NCI-H748 (cell line): ENCODE measurements around the gene ELMOD1.

Experiments used
- DNase-seq: peaks from one replicate; lab custom pipeline; 2025; ENCODE audit not compliant: unreplicated experiment; lab: John Stamatoyannopoulos, UW

The ELMOD1 gene

DNA sequence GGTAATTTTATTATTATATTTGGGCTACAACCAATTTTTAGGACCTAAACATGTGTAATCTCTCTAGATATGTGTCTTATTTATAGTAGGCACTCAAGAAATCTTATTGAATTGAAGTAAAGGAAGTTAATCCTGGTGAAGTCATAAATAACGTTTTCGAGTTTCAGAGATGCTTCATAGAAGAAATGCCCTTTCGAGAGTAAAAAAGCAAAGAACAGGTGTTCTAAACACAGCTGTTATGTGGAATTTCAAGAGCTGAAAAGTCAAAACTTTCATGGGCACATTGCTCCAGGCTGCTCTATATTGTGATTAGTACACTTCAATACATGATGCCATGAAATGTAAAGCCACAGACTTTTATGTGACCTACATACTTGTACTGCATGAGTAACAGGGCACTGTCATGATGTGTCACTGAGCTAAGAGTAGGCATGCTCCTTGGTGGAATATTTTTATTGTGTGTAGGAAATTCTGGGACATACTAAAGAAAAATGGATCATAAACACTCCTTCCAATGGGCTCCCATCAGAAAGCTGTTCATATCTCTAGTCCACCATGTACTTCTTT is 7.2 kb upstream of the ELMOD1 start:
- DNase-seq, result no peak

DNA sequence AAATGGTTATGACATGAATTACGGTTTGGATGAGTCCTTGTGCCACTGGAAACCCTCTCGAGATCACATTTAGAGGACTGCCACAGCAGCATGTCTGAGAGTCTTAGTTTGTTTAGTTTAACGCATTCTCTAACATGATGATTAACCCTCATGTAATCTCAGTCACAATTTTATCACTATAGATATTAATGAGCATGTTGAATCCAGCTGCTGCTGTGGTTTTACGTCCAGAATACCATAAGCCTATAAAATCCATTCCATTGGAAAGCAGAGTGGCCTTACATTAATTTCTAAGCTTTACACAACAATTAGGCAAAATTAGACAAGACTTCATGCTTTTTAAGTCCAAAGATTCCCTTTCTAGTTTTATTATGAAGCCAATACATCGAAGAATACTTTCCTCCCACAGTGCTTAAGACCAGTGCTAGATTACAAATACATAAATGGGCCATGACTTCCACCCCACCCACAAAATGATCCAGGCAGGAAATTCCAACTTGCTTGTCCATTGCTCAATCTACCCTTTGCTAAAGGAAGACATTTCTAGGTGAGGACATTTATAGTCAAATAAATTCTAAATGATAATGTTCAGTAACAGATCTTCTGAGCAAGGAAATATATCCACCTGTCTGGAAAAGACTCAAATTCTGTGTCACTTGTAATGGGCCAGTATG is 3.5 kb upstream of the ELMOD1 start:
- DNase-seq, result no peak

DNA sequence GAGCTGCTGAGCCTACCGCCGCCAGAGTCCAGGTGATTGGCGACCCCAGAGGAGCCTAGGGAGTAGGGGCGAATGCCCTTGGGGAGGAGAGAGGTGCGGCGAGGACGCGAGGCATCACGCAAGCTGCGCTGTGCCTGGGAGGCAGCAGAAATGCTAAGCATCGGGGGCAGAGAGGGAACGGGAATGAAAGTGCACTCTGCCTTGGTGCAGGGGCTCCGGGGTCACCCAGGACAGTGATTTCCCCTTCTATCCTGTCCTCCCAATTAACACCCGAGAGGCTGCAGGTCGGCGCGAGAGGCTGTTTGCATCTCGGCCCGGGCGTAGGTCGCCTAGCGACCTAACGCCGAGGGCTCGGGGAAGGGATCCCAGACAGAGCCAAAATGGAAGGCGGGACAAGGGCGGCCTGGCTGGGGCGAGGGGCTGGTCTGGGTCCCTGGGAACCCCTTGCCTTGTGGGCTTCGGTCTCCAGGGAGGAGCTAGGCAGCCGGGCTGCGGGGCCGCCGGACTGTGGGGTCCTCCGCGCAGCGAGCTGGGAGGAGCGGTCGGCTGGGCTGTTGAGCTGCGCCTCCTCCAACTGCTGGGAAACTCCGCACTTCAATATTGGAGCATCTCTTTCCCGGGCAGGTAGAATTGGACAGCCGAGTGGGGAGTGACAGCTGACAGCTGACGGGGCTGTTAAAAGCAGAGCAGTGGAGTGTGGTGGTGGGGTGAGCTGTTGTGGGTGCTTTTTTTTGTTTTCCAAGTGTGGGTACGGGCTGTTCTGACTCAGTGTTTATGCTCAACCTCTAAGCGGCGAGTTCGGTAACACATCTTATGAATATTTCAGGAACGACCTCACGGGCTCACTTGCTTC is 657 bp downstream of the ELMOD1 start:
- DNase-seq, result peak; percentile 39

DNA sequence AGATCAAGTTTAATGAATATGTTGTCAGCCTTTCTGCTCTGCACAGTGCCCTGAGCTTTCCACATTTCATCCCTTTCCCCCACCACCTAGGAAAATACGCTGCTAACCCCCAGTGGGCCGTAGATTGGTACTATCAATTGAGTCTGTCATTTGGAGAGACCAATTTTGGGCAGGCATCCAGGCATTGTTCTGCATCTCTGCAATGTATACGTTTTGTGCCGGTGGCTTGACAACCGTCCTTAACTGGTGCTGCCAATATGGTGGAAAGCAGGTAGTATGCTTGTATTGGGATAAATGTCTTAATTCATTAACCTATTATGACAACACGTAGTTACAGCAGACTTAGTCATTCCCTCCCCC is 1.3 kb downstream of the ELMOD1 start:
- DNase-seq, result peak; percentile 35

DNA sequence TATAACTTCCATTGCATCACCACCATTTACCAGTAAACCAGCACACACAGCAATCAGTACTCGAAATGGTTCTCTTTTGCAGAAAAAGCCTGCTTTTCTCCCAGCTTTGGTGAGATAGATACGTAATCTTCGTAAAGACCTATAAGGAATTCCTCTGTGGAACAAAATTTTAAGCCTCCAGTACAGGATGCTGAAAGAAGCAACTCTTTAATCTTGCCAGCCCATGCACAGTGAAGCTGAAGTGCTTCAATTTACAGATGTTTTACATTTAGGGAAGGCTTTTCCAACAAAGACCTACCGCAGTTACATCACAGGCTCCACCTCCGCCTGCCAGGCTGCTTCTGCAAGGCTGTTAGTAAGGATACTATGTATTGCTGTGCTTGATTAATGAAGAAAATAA is 1.9 kb downstream of the ELMOD1 start:
- no peak for DNase-seq

DNA sequence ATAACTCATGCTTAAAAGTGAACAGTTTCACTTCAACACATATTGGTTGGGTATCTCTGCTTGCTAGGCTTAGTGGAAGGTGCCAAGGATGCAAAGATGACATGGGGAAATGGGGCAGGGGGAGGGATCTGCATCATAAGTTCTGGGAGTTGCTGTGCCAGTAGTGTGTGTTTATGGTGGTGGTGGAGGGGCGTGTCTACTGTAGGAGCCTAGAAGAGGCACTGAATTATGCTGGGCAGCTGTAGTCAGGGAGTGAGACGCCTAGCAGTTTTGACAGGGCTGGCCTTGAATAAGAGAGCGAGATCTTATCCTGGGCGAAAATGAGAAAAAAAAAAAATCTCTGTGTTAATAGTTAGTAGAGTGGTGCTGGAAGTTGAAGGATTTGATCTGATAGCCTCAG is 3.0 kb downstream of the ELMOD1 start:
- DNase-seq, result peak; percentile 11

DNA sequence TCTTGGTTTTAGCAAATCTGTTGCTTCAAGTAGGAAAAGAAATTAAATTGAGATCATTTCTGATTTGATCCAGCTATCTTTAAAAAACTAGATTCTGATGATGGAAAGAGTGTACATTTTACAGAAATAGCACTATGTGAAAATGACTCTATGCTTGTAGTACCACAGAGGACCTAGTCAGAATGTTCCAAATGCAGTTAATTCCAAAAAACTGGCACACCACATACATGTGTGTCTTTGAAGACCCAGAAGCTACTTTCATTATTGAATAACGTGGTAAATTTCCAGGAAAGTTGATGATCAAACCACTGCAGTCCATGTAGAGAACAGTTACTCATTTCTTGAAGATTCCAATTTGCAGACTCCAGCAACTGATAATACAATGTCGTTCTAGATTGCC is 3.8 kb downstream of the ELMOD1 start:
- DNase-seq, result no peak

DNA sequence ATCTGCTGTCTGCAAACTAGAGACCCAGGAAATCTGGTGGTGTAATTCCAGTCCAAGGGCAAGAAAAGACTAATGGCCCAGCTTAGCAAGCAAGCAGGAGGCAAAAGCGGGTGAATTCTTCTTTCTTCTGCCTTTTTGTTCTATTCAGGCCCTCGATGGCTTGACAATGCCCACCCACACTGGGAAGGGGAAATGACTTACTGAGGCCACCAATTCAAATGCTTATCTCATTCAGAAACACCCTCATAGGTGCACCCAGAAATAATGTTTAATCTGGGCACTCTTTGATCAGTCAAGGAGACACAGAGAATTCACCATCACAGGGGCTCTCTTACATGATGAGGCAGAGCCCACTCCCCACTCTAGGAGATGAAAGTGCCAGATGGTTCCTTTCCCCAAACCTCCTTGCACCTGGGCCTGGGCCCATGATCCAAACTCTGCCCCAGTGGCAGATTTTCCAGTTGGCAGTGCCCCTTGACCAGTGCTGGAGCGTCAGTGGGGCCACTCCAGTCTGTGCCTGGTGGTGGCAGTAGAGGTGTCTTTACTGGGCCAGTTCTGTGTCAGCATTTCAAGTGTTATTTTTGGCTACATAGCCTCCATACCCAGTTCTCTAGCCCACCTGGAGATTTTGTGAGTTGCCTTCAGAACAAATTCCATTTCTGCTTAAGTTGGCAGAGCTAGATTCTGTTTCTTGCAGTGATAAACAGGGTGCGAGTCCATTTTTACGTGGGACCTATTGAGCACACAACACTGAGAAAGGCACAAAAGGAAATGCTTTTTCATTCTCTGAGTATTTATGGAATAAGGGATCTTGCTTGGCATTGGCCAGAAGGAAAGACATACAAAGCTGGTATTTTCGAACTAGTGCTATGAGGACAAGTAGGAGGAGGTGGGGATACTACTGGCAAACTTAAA is 7.5 kb downstream of the ELMOD1 start:
- peak; percentile 1 for DNase-seq

DNA sequence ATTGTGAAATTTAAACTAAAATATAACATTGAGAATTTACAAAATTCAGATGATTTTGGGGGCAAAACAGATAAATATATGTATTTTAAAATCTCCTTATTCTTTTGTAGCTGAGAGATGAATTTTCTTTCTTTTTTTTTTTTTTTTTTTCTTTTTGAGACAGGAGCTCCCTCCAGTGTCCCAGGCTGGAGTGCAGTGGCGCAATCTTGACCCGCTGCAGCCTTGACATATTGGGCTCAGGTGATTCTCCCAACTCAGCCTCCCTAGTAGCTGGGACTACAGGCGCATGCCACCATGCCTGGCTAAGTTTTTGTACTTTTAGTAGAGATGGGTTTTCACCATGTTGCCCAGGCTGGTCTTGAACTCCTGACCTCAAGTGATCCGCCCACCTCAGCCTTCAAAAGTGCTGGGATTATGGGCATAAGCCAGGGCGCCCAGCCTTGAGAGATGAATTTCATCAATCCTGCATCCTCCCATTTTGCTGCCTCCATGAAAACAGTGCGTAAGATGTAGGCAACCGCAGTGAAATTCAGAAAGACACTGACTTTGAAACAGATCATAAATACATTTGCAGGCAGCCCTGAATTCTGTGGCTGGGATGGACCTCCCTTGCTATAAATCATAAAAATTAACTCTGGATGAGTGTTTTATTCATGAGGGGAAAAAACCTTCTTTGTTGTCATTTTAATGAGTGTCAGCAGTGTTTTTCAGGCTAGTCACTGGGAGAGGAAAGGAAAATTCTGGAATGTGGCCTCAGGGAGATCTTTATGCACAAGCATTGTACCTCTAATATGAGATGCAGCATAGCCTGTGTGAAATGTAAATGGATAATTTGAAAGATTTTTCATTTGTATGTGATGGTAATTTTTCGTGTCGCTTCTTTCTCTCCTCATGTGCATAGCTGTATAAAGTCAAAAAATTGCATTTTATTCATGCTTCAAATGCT is 14.4 kb downstream of the ELMOD1 start:
- no peak for DNase-seq

DNA sequence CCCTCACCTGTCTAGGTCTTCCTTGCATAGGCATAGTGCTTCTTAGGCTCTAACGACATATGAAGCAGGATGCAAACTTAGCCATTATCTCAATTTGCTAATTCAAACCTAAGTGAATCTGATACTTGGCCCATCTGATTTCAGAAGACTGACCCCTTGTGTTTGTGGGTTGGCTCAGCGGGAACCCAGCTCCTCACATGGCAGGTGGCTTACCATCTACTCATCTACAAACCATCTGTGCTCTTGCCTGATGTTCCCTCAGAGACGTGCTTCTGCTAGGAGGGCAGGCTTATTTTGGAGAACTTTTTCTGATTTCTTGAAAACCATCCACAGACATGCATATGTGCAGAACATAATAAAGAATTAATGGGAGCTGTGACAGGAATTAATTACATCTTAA is 15.2 kb downstream of the ELMOD1 start:
- no peak for DNase-seq

DNA sequence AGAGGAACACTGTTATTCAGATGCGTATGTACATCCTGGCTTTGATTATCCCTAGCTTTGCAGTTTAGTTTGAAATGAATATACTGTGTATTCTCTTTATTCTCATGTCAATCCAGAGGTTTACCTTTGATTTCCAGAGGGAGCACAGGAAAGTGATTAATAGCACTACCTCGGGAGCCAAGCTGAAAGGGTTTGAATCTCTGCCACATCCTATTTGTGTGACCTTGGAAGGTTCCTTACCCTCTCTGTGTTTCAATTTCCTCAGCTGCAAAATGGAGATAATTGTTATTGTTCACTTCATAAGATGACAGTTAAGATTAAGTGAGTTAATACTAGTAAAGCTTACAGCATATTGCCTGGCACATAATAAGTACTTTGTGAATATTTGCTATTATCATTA is 17.9 kb downstream of the ELMOD1 start:
- DNase-seq, result no peak

DNA sequence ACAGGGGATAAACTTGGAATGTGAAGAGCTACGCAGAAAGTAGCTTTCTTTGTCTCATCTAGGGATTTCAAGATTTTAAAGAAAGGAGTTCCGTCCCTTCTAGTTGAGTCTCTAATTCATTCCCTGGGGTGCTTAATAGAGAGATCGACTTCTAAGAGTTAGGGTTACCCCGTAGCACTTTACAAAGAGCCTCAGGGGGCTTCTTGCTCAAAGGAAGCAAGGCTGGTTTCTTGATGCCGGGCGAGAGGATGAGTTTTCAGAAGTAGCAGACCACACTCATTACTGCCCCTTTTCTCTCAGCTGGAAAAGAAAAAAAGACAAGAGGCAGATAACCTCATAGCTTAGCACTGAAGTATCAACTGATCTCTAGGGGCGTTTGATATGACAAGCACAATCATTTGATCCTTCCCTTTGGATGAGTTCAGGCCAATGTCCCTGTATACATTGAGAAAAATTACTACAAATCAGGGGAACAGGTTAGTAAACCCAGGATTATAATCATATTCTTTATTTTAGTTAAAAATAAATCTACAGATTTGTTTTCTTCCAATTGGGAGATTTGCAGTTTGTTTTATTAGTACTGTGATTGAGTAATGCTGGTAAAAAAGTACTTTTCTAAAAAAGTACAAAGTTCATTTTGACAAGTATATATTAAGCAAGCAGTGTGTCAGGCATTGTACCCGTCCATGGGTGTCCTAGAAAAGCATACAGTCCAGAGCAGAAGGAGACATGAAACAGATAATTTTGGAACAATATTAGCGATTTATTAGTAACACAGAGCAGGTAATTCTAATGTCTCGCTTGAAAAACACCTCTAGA is 18.7 kb downstream of the ELMOD1 start:
- no peak for DNase-seq

DNA sequence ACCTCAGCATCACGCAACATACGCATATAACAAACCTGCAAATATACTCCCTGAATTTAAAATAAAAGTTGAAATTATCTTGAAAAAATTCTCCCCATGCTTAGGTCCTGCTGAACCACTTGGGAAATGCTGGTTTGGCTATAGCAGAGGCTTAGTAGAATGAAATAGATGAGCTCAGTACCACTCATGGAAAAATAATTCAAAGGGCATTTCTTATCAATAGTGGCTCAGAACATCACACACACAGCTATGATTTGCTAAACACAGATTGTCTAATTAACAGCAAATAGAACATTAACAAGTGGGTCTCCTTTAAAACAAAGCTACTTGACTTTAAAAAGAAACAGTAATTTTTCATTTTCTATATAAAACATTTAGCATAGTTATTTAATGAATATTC is 21.5 kb downstream of the ELMOD1 start:
- DNase-seq, result no peak

DNA sequence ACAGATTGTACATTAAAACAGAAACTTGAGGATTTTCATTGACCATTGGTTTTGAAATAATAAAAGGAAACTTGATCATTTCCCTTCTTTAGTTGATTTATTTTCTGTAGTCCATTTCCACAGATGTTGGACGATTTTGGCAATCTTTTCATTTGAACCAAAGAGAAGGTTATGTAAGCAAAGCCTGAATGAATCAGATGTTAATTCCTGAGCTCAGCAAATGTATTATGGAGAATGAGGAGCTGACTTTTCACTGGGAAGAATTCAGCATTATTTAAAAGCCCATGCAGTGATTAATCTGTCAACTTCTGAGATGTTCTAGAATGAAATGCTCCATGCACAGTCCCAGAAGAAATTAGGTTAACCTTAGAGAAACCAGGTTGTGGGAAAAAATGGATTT is 29.0 kb downstream of the ELMOD1 start:
- no peak for DNase-seq

DNA sequence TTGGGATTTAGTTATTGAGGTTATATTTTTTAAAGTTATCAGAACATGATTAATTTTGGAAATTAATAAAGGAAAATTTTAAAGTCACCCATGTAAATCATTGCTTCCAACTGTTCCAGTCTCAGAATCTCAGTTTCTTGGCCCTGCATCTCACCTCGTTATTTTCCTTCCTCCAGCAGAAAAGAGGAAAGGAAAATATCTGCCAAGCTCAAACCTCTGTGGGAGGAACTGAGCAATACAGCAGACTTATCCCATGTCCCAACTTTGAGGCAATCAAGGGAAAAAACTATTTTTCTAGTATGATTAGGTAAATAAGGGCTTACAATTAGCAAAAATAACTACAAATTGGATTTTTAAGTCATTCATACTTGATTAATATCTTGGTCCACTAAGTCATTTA is 30.1 kb downstream of the ELMOD1 start:
- DNase-seq, result no peak

DNA sequence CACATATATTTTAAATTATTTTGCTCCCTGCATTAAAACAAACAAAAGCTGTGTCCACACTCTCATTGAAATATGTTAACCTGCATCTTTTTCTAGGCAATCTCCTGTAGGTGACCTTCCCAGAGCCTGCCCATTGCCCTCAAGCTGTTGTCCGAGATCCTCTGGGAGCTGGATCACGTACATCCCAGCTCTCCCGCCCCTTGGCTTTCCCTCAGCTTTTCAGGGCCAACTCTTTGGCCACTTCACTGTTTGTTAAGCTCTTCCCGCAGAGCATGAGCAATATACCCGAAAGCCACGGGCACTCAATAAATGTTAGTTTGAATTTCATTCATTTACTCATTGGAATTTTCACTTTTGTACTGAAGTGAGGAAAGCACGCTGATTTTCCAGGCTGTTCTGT is 32.2 kb downstream of the ELMOD1 start:
- no peak for DNase-seq

DNA sequence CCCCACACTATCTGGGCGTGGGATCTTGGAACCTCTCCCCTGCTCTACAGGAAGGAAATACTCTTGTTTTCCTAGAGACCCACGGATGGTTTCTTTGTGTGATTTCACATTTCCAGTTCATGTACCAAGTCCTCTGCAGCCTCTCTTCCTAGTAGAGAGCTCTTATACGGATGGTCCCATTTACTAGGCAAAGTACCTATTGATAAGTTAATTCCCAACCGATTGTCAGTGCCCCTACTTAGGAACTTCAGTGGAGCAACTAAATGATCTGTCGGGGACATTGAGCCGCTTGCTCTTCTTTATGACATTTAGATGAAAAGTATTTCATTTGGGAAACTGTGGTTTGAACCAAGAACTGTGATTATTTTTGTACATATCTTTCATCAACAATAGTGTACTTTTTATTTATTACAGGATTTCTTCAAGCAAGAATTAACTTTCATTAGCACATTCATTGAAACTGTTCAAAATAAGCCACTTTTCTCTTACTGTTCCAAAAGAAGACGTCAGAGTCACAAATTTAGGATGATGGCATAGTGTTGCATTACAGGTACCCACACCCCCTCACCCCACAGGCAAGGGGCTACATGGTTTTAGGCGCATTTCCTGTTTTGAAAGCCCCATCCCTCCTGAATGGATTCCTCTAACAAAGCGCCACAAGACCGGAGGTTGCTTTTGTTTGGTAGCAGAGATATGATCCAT is 34.2 kb downstream of the ELMOD1 start:
- DNase-seq, result no peak

DNA sequence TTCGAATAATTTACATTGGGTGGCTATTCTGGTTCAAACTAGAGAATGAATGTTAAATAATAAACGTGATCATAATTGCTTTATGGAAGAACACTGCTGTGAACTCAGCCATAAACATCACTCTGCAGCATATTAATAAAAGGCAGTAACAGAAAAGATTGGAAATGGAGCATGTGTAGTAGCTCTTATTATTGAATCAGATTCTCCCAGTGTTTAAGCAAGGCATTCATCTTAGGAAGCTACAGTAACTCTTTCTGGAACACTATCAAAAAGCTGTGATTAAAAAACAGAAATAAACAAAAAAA is 34.7 kb downstream of the ELMOD1 start:
- no peak for DNase-seq

DNA sequence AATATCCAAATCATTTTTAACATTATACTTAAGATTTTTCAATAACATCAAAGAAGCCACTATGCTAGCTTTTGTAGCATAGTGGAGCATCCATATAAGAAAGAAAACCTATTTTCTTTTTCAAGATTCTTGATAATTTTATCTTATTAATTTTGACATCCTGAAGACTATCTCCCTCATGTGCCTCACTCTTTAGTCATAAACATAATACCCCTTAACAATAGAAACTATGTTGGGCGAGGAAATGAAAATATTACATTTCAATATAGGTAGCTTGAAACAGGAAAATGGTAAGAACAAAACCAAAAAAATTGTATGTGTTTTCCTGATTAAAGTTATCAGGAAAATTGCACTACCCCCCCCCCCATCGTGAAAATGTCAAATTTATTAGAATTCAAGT is 40.1 kb downstream of the ELMOD1 start:
- DNase-seq, result no peak
